ENCODE data around the gene WDCP. TPM values are rescaled to one million over a fixed set of nuclear protein-coding genes. Genes with fewer than 3 reads are reported as not detected.
A peak's percentile ranks its signal among the peaks of the same experiment; 100 is the strongest.

WDCP gene
- total RNA-seq, 4 donors from 2014 or later: 5.9 to 18.2 (median 12.1) TPM

DNA sequence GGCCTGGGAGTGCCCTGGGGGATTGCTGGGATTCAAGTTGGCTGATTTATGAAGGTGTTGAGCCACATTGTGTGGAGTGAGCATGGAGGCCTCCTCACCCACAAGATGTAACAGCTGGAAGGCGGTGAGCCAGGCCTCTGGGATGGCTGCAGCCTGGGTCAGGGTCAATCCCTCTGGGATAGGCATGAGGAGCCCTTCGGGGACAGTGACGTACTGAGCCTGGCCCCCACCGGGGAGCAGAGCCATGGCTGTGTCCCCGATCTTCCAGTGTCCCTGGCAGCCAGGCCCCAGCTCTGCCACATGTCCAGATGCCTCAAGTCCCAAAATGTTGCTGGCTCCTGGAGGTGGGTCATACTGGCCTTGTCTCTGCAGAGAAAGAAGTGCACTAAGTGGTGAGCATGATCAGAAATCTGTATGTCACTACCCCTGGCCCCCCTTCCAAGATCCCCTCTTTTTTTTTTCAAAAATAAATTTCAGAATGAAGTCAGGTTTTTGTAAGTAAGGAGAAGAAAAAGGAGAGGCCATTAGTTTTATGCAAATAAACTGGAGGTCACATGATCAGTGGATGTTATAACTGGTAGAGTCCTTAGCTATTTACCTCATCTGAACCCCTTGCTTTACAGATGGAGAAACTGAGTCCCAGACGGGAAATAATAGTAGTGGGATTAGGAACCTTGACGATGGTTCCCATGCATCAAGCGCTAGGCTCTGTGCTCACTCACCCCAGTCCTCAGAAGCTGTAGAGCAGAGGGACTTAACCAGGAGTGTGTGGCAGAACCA lies 35.8 kb upstream of the WDCP start:
- no peaks in the 10 kb centered on the region for H3K27me3 ChIP-seq
- intact Hi-C loops (cut with DNase I; ENCODE audit: low total_unique reads): no loop called here
- DNase-seq: no peak
- no peaks in the 10 kb centered on the region for H3K9me3 ChIP-seq
- H3K36me3 ChIP-seq: no peaks in the 10 kb centered on the region
- TF ChIP-seq POLR2A (IDR thresholded peaks at IDR 0.05) (no peak), CTCF (IDR thresholded peaks at IDR 0.05) (no peak)
- peaks cover 3 to 4% of the 10 kb centered on the region in 2 donors for H3K4me1 ChIP-seq
- H3K27ac ChIP-seq: peak overlapping the region; percentile 95 to 96
- peak overlapping the region in 1 of 2 donors; percentile 60 for H3K4me3 ChIP-seq

DNA sequence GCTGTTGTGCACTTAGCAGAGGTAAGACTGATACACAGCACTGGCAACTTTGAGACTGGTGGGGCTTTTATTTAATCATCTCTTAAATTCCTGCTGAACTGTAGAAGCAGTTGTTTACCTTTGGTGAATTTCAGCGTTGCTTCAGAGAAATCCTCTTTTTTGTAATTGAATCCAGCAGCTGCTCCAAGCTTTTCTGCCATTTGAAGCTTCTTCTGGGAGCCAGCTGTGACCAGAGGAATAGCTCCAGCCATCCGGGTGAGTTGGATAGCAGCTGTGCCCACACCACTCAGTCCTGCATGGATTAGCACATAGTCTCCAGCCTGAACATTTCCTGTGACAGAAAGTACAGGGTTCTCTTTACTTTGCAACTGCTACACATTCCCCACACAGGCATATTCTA lies 33.5 kb upstream of the WDCP start:
- Histone ChIP-seq H3K27ac (no peak overlapping the region), H3K27me3 (no peaks in the 10 kb centered on the region), H3K36me3 (no peaks in the 10 kb centered on the region), H3K4me1 (peaks cover 3 to 4% of the 10 kb centered on the region in 2 donors), H3K9me3 (no peaks in the 10 kb centered on the region), H3K4me3 (no peak overlapping the region)
- no peak for DNase-seq
- intact Hi-C loops (cut with DNase I; ENCODE audit: low total_unique reads): no loop called here
- TF ChIP-seq CTCF (IDR thresholded peaks at IDR 0.05) (no peak), POLR2A (IDR thresholded peaks at IDR 0.05) (no peak)

DNA sequence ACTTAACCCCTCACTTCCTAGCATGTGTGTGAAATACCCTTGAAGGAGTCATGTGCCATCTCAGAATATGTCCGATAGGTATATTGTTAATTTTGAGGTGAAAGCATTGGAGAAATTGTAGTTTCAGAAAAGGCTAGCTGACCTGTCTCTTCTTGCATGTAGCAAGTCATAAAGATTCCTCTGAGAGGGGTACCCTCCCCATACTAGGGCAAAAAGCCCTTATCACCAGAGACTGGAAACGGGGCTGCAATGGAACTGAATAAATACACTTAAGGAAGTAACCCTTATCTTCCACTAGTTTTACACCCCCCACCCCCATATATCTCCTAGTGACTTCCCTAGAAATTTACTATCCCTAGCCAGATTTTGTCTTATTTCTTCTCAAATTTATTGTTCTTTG lies 30.7 kb upstream of the WDCP start:
- Histone ChIP-seq H3K4me1 (no peaks in the 10 kb centered on the region), H3K9me3 (no peaks in the 10 kb centered on the region), H3K27me3 (no peaks in the 10 kb centered on the region), H3K4me3 (peak overlapping the region in 1 of 2 donors; percentile 79), H3K27ac (peak overlapping the region; percentile 87 to 95), H3K36me3 (no peaks in the 10 kb centered on the region)
- no peak for DNase-seq
- TF ChIP-seq CTCF (IDR thresholded peaks at IDR 0.05) (no peak), POLR2A (IDR thresholded peaks at IDR 0.05) (no peak)
- intact Hi-C loops (cut with DNase I; ENCODE audit: low total_unique reads): loop anchor here (10.0 kb wide), 1 partner anchor 153 kb away; the partner anchor contains the start of gene ATAD2B

DNA sequence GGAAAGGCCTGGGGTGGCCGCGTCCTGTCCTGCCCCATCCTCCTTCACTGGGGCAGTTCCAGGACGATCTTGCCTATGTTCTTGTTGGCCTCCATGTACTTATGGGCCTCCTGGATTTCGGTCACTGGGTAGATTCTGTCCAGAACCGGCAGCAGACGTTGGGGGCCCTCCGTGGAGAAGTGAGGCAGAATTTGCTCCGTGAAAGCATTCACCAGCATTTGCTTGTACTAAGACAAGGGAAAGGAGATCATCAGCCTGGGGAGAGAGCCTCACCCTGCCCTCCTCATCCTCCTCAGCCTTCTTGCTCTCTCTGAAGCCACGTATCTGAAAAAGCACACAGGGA lies 30.3 kb upstream of the WDCP start:
- Histone ChIP-seq H3K27me3 (no peaks in the 10 kb centered on the region), H3K36me3 (no peaks in the 10 kb centered on the region), H3K27ac (peak overlapping the region; percentile 87 to 95), H3K4me3 (peak overlapping the region; percentile 64 to 79), H3K4me1 (no peaks in the 10 kb centered on the region), H3K9me3 (no peaks in the 10 kb centered on the region)
- TF ChIP-seq POLR2A (IDR thresholded peaks at IDR 0.05) (no peak), CTCF (IDR thresholded peaks at IDR 0.05) (no peak)
- intact Hi-C loops (cut with DNase I; ENCODE audit: low total_unique reads): loop anchor here (10.0 kb wide), 1 partner anchor 153 kb away; the partner anchor contains the start of gene ATAD2B
- no peak for DNase-seq

DNA sequence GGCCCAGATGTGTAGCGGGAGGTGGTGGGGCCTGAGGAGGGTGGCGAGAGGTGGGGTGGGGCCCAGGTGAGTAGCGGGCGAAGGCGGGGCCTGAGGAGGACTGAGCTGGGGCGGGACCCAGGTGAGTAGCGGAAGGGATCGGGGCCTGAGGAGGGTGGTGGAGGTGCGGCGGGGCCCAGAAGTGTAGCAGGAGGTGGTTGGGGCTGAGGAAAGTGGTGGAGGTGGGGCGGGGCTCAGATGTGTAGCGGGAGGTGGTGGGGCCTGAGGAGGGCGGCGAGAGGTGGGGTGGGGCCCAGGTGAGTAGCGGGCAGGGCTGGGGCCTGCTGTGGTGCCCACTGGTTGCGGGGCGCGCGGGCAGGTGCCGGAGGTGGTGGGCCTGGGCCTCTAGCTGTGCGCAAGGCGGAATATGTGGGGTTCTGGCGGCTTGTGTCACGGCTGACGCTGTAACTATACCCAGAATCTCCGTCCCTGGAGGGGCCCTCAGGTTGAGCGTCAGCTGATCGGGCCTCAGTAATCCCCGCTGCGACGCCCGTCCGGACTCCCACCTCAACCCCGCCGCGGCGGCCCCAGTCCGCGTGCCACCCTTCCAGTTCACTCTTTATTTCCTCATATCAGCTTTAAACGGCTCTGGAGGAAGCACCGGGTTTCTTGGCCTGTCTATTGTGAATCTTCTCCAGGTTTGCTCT lies 29.8 kb upstream of the WDCP start:
- no peak for DNase-seq

More for the DNA sequence above, 29.8 kb upstream of the WDCP start:
- no peaks in the 10 kb centered on the region for H3K9me3 ChIP-seq
- H3K27ac ChIP-seq: peak overlapping the region; percentile 87 to 95
- H3K4me1 ChIP-seq: no peaks in the 10 kb centered on the region
- H3K27me3 ChIP-seq: no peaks in the 10 kb centered on the region
- H3K36me3 ChIP-seq: no peaks in the 10 kb centered on the region
- intact Hi-C loops (cut with DNase I; ENCODE audit: low total_unique reads): loop anchor here (10.0 kb wide), 1 partner anchor 152 kb away; the partner anchor contains the start of gene ATAD2B
- H3K4me3 ChIP-seq: peak overlapping the region; percentile 64 to 79
- no peak for TF ChIP-seq CTCF (IDR thresholded peaks at IDR 0.05)
- TF ChIP-seq POLR2A (IDR thresholded peaks at IDR 0.05): peak in 1 of 2 donors; percentile 29

Data from uterus (tissue), 4 donors.